SJSA1 (cell line): Measurements from ENCODE around the gene HAUS5. TPM values are rescaled to one million over a fixed set of nuclear protein-coding genes. Genes with fewer than 3 reads are reported as not detected.
A peak's percentile ranks its signal among the peaks of the same experiment; 100 is the strongest.
"Not testable (repeated sequence)": the region's sequence is repeated elsewhere in the genome, so short reads cannot be mapped to it uniquely, and the experiment has no call there.

Source experiments
- DNase-seq, 2 experiments: peaks; one replicate each; pipeline ENCODE4 v3.0.0-alpha.2; 2015 to 2020; ENCODE audit warnings: low spot score in 2 of 2, low read depth in 1 of 2
- H3K27ac ChIP-seq: fragments of 250-450 bp; sonication (Bioruptor Pico); 2 replicates; pipeline ENCODE4 v1.5.1; 2020; ENCODE audit warnings: mild to moderate bottlenecking, moderate library complexity
- H3K27me3 ChIP-seq: fragments of 250-450 bp; sonication (Bioruptor Pico); replicated peaks from 2 replicates; pipeline ENCODE4 v1.5.1; 2020; ENCODE audit warnings: mild to moderate bottlenecking, moderate library complexity
- H3K36me3 ChIP-seq: fragments of 250-450 bp; sonication (Bioruptor Pico); 2 replicates; pipeline ENCODE4 v1.5.1; 2020; ENCODE audit warnings: mild to moderate bottlenecking
- H3K4me1 ChIP-seq: fragments of 250-450 bp; sonication (Bioruptor Pico); replicated peaks from 2 replicates; pipeline ENCODE4 v1.6.1; 2021; ENCODE audit warnings: mild to moderate bottlenecking
- H3K4me3 ChIP-seq: fragments of 250-450 bp; sonication (Bioruptor Pico); 2 replicates; pipeline ENCODE4 v1.5.1; 2020; ENCODE audit warnings: mild to moderate bottlenecking
- H3K9me3 ChIP-seq: fragments of 250-450 bp; sonication (Bioruptor Pico); replicated peaks from 2 replicates; pipeline ENCODE4 v1.5.1; 2020; ENCODE audit warnings: mild to moderate bottlenecking
- total RNA-seq: library from RNA; depleted of rRNA; stranded (reverse); fragments of >200 nt; shearing (Covaris generic); gene quantifications from 2 replicates; pipeline ENCODE4 v1.2.3, GENCODE V29; 2014

The HAUS5 gene
- total RNA-seq, 1 experiment from 2014 or later: 15.2 TPM

DNA sequence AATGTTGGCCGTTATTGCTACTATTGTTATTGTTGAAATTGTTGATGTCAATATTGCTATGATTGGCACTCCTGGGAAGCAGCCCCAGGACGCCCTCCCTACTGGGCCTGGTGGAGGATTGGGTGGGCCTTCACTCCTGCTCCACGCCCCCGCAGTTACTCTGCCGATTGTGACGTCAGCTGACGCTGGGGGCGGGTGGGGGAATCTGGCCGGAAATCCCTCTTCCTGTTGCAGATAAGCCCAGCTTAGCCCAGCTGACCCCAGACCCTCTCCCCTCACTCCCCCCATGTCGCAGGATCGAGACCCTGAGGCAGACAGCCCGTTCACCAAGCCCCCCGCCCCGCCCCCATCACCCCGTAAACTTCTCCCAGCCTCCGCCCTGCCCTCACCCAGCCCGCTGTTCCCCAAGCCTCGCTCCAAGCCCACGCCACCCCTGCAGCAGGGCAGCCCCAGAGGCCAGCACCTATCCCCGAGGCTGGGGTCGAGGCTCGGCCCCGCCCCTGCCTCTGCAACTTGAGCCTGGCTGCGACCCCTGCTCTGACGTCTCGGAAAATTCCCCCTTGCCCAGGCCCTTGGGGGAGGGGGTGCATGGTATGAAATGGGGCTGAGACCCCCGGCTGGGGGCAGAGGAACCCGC is 29.1 kb downstream of the HAUS5 start, which contains the start of gene ETV2:
Gene ETV2 (plus strand): TSS at position 231 of the 637 bp plus-strand sequence. CDS start 716 bp downstream, outside the sequence.
- H3K4me1 ChIP-seq: peaks cover 35% of the 10 kb centered on the region
- H3K27me3 ChIP-seq: no peaks in the 10 kb centered on the region
- peaks cover 19% of the 10 kb centered on the region for H3K36me3 ChIP-seq
- H3K27ac ChIP-seq: no peak within 1 kb of the TSS
- H3K9me3 ChIP-seq: no peaks in the 10 kb centered on the region
- H3K4me3 ChIP-seq: no peak within 1 kb of the TSS
- no peak for DNase-seq

DNA sequence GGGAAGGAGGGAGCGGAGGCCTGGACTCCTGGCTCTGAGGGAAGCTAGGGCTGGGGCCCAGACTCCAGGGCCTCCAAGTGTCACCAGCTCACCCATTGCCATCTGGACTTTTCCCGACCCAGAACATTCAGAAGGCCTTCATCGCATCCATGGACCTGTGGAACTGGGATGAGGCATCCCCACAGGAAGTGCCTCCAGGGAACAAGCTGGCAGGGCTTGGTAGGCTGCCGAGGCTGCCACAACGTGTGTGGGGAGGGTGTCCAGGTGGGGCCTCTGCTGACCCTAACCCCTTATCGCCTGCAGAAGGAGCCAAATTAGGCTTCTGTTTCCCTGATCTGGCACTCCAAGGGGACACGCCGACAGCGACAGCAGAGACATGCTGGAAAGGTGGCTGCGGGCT is 29.8 kb downstream of the HAUS5 start:
- no peak overlapping the region for H3K27ac ChIP-seq
- no peak overlapping the region for H3K4me3 ChIP-seq
- H3K9me3 ChIP-seq: no peaks in the 10 kb centered on the region
- H3K36me3 ChIP-seq: peaks cover 12% of the 10 kb centered on the region
- no peak for DNase-seq
- H3K4me1 ChIP-seq: peaks cover 41% of the 10 kb centered on the region
- H3K27me3 ChIP-seq: no peaks in the 10 kb centered on the region

DNA sequence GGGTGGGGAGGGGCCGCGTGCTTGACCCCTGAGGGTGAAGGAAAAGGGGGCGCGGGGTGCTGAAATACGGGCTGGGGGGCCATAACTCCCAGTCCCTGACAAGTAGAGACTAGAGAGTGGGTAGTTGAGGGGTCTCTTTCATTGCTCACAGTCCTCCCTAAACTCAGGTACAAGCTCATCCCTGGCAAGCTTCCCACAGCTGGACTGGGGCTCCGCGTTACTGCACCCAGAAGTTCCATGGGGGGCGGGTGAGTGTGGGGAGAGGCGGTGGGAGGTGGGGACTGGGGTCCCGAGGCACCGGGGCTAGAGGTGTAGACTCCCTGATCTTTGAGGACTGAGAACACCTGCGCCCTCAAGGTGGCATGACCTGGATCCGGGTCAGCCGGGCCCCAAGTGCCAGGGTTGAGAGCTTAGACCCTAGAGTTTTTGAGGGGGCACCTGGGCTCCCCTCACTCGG is 30.3 kb downstream of the HAUS5 start:
- no peak overlapping the region for H3K27ac ChIP-seq
- no peak for DNase-seq
- H3K27me3 ChIP-seq: no peaks in the 10 kb centered on the region
- H3K4me1 ChIP-seq: peaks cover 46% of the 10 kb centered on the region
- peaks cover 7% of the 10 kb centered on the region for H3K36me3 ChIP-seq
- H3K9me3 ChIP-seq: no peaks in the 10 kb centered on the region
- H3K4me3 ChIP-seq: peak overlapping the region; percentile 43

GRCh38 chr19:35643255-35644205 is 31.0 kb downstream of the HAUS5 start:
- Histone ChIP-seq H3K27ac (peak overlapping the region; percentile 7; the same call in 1 of the 2 replicates), H3K4me1 (peaks cover 46% of the 10 kb centered on the region), H3K27me3 (no peaks in the 10 kb centered on the region), H3K9me3 (no peaks in the 10 kb centered on the region), H3K4me3 (peak overlapping the region; percentile 43), H3K36me3 (peaks cover 4% of the 10 kb centered on the region)
- peak; percentile 84 to 93 for DNase-seq

GRCh38 chr19:35644206-35644986 is 31.9 kb downstream of the HAUS5 start:
- Histone ChIP-seq H3K27ac (peak overlapping the region; percentile 7; the same call in 1 of the 2 replicates), H3K4me3 (peak overlapping the region; percentile 43), H3K36me3 (peaks cover 4% of the 10 kb centered on the region; the same call in 1 of the 2 replicates), H3K4me1 (peaks cover 46% of the 10 kb centered on the region), H3K27me3 (no peaks in the 10 kb centered on the region), H3K9me3 (no peaks in the 10 kb centered on the region)
- DNase-seq: peak; percentile 82 to 97

DNA sequence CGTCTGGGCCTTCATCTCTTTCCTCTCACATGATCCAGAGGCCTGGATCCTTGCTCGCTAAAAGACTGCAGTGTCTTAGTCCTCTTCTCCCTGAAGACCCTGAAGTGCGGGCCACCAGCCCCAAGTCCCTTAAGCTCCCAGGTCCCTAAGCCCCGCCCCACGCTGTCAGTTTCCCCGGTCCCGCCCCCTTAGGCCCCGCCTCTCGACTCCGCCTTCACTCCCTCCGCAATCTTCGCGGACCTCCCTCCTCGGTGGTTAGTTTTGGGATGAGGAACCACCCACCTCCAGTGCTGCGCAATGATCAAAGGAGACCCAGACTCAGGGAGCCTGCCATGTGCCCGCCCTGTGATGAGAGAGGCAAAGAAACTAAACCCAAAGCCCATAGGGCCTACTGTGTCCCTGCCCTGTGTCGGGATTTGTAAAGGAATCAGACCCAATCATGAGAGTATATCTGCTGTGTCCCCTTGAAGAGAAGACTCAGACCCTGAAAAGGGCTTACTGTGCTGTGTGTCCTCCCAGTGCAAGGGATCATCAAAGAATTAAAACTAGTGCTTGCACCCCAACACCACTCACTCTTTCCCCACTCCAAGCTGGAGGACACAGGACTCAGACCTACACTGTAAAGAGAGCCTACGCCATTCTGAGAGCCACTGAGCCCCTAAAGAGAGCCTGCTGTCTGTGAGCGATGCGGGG is 32.6 kb downstream of the HAUS5 start:
- Histone ChIP-seq H3K27ac (no peak overlapping the region), H3K27me3 (no peaks in the 10 kb centered on the region), H3K4me3 (peak overlapping the region; percentile 43), H3K4me1 (peaks cover 46% of the 10 kb centered on the region), H3K36me3 (peaks cover 10% of the 10 kb centered on the region), H3K9me3 (no peaks in the 10 kb centered on the region)
- DNase-seq: peak in 1 of 2 experiments; percentile 81

DNA sequence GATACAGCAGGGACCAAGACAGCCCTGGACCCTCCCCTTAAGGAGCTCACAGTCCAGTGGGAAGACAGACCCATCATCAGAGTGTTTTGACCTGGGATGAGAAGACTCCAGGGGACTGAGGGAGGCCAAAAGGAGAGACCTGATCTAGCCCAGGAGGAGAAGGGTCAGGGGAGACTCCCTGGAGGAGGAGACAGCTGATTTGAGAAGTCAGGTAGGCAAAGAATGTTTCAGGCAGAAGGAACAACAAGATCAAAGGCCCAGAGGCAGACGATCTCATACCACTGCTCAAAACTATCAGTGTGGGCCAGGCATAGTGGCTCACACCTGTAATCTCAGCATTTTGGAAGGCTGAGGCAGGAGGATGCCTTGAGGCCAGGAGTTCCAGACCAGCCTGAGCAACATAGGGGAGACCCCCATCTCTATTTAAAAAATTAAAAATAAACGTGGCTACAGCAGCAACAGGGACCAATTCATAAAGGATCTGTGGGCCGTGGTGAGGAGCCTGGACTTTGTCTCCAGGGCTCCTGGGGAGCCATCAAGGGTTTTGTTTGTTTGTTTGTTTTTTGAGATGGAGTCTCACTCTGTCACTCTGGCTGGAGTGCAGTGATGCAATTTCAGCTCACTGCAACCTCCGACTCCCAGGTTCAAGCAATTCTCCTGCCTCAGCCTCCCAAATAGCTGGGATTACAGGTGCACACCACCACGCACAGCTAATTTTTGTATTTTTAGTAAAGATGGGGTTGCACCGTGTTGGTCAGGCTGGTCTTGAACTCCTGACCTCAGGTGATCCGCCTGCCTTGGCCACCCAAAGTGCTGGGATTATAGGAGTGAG is 33.4 kb downstream of the HAUS5 start:
- H3K4me3 ChIP-seq: no peak overlapping the region
- peaks cover 16% of the 10 kb centered on the region for H3K36me3 ChIP-seq
- peaks cover 46% of the 10 kb centered on the region for H3K4me1 ChIP-seq
- DNase-seq: no peak
- H3K27ac ChIP-seq: peak overlapping the region; percentile 52
- H3K9me3 ChIP-seq: no peaks in the 10 kb centered on the region
- no peaks in the 10 kb centered on the region for H3K27me3 ChIP-seq

- peaks cover 41% of the 10 kb centered on the region for H3K4me1 ChIP-seq
- no peaks in the 10 kb centered on the region for H3K27me3 ChIP-seq
- peak within 1 kb of the TSS; percentile 53 for H3K27ac ChIP-seq
- H3K4me3 ChIP-seq: peak within 1 kb of the TSS; percentile 70
- peaks cover 32% of the 10 kb centered on the region for H3K36me3 ChIP-seq
- no peaks in the 10 kb centered on the region for H3K9me3 ChIP-seq
- DNase-seq: peak; percentile 92 to 95
Observed at GRCh38 chr19:35648017-35648961, 35.8 kb downstream of the HAUS5 start, which contains the start of gene COX6B1. Gene COX6B1 (plus strand): TSS chr19:35648323. CDS start chr19:35651244, 2,921 bp downstream.

DNA sequence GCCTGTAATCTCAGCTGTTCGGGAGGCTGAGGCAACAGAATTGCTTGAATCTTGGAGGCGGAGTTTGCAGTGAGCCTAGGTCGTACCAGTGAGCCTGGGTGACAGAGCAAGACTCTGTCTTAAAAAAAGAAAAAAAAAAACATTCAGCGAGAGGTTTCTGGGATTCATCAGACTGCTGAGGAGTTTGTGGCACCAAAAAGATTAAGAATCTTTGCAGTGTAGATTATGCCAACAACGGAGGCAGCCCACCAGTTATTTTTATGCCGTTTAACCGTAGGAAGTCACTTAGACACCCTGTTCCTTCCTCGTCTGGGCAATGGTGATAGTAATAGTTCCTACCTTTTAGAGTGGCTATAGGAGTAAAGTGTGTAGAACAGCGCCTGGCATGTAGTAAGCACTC is 38.0 kb downstream of the HAUS5 start:
- Histone ChIP-seq H3K27me3 (no peaks in the 10 kb centered on the region), H3K4me3 (no peak overlapping the region), H3K9me3 (no peaks in the 10 kb centered on the region), H3K27ac (no peak overlapping the region), H3K36me3 (peaks cover 51% of the 10 kb centered on the region), H3K4me1 (peaks cover 19% of the 10 kb centered on the region)
- DNase-seq: no peak

DNA sequence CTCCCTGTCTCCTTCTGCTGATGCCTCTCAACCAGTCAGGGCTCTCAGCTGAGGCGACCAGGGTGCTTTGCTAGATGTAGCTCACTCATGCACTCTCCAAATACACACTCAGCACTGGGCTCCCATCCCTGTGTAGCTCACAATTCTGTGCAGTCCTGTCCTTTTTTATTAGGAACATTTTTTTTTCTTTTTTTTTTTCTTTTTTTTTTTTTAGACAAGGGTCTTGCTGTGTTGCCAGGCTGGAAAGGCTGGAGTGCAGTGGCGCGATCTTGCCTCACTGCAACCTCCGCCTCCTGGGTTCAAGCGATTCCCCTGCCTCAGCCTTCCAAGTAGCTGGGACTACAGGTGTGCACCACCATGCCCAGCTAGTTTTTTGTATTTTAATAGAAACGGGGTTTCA is 42.3 kb downstream of the HAUS5 start:
- not testable (repeated sequence) for H3K4me3 ChIP-seq, DNase-seq, H3K27ac ChIP-seq, H3K9me3 ChIP-seq, H3K4me1 ChIP-seq, H3K27me3 ChIP-seq
- peaks cover 74% of the 10 kb centered on the region for H3K36me3 ChIP-seq

GRCh38 chr19:35655600-35655999 is 43.1 kb downstream of the HAUS5 start:
- no peak for DNase-seq
- Histone ChIP-seq H3K4me3 (no peak overlapping the region), H3K27me3 (no peaks in the 10 kb centered on the region), H3K27ac (no peak overlapping the region), H3K4me1 (no peaks in the 10 kb centered on the region), H3K36me3 (peaks cover 76% of the 10 kb centered on the region), H3K9me3 (no peaks in the 10 kb centered on the region)
